Hippocampal formation (tissue), 2 donors: ENCODE data around the gene PDE6D.
"Not testable (repeated sequence)": the region's sequence is repeated elsewhere in the genome, so short reads cannot be mapped to it uniquely, and the experiment has no call there.

Experiments used
- DNase-seq, 2 donors: peaks; one replicate each; lab custom pipeline; 2025; lab: John Stamatoyannopoulos, UW

PDE6D gene

DNA sequence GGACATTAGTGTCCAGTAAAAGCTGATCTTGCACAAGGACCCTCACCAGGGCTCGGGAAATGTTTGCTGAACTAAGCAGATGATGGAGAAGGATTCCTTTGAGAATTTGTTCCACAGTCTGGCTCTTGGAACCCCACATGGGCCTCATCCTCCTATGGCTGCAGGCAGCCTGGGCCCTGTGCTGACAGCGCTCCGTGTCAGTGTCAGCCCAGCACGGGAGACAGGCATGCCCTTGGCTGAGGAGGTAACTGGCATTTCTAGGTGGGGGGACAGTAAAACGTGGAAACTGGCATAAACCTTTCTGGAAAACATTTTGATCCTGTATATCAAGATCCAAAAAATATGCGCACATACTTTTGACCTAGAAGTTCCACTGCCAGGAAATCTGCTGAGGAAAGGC lies 62.3 kb downstream of the PDE6D start:
- DNase-seq, result no peak

DNA sequence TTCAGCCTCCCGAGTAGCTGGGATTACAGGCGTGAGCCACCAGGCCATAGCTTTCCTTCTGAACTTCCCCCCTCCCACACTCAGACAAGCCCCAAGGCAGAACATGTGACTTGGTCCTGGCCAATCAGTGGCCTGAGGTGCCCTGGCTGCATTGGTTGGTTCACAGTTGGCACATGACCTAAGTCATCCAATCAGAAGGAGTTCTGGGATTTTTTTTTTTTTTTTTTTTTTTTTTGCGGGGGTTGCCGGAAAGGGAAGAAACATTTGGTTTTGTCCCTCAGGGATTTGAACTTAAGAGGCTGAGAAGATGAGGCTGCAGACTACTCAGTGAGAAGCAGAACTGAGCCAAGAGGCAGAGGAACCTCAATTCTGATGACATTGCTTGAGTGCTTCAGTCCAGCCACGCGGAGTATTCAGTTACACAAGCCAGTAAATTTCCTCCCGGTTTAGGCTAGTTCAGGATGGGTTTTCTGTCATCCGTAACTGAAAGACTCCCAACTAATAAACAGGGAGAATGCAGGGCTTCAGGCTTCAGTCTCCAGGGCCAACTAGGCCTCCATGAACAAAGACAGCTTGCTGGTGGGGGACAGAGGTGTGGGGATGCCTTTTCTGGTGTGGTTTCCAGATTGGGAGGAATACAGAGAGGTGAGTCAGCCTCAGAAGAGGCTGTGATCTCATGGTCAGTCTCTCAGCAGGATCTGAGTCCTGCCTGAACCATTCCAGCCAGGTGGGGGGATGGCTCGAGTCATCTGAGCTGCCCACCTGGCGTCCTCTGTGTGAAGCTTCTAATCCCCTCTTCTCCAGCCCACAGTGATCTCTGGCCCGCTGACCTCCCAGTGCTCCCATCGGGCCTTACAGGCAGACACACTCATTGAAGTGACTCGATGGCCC lies 63.6 kb downstream of the PDE6D start:
- DNase-seq, result no peak

DNA sequence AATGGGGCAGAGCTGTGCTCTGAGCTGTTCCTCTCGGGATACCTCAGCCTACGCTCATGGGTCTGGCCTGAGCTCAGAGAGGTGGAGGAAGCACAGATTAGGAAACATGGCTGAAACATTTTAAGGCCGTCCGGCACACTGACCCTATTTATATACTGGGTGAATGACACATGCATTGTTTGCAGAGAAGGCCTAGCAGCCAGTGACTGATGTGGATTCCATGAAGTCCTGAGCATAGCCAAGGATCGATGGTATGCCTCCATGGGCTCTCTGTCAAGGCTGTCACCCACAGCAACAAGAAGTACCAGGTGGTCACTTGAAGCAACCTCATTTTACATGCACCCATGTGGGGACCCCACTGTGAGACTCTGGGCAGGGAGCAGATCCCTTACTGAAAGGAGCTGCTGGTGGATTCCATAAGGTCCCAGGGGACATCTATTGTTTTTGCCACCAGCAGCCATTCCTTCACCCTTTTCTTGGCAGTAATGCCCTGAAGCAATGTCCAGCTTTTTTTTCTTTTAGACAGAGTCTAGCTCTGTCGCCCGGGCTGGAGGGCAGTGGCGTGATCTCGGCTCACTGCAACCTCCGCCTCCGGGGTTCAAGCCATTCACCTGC lies 64.3 kb downstream of the PDE6D start:
- no peak for DNase-seq

DNA sequence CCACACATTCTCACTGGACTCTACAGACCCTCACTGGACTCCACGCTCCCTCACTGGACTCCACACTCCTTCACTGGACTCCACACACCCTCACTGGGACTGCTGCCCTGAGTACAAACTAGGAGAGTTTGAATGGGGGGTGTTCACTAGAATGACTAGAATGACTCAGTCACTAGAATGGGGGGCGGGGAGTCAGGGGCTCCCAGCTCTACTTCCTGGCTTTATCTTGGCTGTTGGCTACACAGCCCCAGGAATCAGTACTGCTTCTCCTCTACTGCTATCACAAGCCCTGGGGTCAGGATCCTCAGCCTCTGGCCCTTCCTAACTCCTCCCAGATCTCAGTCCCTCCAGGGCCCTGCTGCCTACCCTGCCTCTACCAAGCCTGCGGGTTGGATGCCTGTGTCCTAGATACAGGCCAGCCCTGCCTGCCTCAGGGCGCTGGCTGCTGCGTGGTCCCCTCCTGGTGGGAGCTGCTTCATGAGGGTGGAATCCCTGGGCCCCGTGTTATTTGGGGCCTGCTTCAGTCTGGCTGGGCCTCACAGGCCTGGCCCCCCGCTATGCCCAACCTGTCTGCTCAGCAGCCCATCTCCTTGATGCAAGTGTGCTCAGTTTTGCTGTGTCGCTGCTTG lies 65.0 kb downstream of the PDE6D start:
- DNase-seq, result no peak

DNA sequence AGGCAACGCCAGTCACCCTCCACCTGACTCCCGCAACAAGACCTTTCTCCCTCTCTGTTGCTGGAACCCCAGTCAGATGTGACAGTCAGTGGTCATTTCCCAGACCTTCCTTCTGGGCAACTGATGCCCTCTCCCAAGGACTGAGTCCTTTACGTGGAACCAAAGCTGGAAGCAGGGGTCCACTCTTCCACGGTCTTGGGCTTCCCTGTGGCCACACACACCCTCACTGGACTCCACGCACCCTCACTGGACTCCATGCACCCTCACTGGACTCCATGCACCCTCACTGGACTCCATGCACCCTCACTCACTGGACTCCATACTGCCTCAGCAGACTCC lies 65.6 kb downstream of the PDE6D start:
- DNase-seq, result no peak

DNA sequence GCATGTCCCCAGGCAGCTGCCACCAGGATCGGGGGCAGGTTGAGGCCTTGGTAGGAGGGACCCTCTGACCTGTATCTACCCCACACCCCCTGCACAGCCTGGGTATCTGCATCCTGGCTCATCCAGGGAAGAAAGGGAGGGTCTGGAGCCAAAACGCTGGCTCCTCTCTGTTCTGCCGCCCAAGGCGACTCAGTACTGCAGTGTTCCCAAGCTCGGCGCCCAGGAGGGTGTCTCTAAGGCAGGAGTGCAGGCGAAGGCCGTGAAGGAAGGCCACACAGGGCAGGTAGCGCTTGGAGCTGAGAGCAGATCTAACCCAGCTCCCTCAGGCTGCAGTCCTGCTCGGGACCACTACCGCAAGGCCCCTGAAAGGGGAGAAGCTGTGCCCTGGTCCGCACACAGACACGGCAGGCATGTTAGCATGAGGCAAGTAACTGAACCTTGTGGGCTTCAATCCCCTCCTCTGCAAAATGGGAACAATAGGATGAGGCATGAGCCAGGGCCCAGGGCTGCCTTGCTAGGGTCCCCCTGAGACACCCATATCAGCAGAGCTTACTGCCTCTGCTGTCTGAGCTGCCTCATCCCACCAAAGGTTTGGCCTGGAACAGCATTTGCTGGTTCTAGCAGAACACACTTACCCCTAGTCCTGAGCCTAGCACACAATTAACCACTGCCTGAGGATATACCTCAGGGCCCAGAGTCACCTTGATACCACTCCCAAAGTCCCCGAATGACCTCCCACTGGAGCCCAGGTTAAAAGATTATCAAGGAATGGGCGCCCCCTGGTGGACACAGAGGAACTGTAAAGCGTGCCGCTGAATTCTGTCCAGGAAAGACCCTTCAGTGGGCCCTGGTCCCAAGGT lies 66.2 kb downstream of the PDE6D start:
- peak in 1 of 2 donors; percentile 38 for DNase-seq

DNA sequence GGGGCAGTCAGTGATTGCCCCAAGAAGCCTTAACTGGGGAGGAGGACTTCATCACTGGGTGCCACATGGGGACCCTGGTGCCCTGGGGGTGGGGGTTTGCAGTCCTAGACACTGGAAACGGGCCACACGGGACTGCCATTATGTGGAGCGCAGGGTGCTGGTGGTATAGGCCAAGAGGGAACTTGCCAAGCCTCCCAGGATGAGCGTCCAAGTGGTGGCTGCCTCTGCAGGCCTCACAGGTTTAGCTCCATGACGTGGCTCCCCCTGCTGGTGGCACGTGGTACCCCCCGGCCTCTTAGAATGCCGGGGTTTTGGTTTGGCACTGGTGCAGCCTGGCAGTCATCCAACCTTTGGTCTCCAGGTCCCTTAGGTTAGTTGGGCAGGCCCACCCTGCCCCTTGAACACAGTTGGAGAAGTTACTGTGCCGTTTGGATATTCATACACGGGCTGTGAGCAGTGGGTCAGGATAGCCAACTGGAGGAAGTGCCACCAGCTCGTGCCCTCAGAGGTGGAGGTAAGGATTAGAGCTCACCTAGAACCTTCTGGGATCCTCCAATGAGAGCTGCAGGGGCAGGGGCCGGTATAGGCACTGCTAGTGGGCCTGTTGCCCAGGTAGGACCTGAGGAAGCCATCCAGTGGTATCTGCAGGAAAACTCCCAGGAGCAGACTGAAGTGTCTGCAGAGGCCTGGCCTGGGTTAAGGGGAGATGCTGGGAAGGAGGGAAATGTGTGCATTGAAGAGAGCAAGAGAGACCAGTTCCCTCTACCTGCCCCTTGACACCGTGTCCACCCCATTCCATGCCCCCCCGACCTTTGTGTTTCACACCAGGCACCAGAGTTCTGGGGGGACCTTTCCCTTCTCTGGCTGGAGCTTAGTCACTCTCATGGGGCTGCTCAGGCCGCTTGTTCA lies 67.1 kb downstream of the PDE6D start:
- peak; percentile 58 to 63 for DNase-seq

DNA sequence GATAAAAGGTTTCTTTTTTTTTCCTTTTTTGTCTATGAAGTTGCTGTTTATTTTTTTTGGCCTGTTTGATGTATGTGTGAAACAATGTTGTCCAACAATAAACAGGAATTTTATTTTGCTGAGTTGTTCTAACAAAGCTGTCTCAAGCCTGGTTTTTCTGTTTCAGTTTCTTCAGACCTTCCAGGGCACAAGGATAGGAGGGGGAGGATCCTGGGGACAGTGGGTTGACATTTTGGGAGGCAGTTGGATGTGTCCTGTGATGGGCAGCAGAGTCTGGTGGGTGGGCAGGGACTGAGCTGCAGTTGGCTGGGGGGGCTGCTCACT lies 67.7 kb downstream of the PDE6D start:
- not testable (repeated sequence) for DNase-seq

DNA sequence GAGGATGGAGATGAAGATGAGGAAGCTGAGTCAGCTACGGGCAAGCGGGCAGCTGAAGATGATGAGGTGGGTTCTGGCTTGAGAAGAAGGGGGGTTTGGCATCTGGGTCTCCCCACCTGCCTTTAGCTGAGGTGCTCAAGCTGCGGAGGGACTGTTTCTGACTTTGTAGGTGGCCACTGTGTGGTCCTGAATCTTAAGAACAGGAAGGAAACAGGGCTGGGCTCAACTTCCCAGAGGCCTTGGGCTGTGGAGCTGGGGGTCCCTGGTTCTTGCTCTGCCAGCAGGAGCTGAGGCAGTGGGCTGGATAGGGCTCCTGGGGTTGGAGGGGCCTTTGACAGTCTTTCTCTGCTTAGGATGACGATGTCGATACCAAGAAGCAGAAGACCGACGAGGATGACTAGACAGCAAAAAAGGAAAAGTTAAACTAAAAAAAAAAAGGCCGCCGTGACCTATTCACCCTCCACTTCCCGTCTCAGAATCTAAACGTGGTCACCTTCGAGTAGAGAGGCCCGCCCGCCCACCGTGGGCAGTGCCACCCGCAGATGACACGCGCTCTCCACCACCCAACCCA lies 68.5 kb downstream of the PDE6D start:
- DNase-seq, result not testable (repeated sequence)

DNA sequence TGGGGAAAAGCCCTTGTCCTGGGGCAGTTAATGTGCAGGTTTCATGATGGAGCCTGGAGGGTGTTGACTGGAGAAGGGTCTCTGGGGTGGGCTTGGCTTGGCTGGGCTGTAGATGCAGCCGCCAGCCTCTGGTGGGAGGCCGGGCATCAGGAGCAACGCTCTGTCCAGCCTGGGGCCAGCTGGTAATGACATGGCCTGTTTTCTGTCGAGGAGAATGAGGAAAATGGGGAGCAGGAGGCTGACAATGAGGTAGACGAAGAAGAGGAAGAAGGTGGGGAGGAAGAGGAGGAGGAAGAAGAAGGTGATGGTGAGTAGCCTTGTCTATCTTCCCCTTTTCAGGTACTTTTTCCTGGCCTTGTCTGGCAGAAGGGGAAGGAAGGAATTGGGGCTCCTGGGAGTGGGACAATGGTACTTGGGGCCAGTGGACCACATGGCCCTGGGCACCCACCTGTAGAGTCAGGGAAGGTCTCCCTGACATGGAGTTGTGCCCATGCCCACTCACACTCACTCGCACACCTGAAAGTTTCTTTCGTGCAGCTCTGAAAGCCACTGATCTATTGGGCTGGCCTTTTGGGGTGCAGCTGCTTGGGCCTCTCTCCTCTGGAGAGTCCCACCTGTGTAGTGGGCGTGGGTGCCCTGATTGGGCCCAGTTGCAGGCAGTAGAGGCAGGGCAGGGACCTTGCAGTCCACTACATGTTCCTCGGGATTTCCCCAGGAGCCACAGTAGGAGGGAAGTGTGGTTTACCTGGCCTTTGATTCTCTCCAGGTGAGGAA lies 69.2 kb downstream of the PDE6D start:
- DNase-seq, result no peak

DNA sequence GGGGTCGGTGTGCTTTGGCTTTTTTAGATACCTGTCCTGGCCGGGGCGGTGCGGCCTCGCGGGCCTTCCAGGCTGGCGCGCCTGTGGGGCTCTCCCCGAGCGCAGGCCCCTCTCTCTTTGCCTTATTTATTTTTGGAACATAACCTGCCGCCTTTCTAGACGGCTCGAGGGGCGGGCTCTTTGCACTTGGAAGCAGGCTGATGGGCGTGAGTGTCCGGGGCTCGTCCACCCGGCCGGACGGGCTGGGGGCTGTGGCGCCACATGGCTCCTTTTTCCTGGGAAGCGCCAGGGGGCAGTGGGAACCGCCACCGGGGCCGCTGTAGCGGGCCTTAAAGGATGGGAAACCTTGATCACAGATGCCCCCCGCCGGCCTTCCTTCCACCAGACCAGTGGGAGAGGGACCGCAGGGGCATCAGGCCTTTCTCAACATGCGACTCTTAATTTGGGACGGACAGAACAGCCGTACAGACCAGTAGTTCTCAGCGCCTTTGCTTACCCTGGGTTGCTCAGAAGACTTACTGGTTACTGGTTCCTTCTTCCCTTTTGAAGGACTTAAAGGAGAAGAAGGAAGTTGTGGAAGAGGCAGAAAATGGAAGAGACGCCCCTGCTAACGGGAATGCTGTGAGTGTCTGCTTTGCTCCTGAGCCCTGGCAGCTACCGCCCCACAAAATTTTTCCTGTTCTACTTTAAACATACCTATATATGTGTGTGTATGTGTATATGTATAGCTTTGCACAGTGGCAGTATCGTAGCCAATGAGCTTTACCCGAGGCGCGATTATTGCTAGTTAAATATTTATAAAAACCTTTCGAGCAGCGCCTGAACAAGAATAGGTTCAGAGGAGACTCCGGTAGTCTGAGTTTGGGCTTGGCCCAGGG lies 70.0 kb downstream of the PDE6D start:
- DNase-seq, result no peak

DNA sequence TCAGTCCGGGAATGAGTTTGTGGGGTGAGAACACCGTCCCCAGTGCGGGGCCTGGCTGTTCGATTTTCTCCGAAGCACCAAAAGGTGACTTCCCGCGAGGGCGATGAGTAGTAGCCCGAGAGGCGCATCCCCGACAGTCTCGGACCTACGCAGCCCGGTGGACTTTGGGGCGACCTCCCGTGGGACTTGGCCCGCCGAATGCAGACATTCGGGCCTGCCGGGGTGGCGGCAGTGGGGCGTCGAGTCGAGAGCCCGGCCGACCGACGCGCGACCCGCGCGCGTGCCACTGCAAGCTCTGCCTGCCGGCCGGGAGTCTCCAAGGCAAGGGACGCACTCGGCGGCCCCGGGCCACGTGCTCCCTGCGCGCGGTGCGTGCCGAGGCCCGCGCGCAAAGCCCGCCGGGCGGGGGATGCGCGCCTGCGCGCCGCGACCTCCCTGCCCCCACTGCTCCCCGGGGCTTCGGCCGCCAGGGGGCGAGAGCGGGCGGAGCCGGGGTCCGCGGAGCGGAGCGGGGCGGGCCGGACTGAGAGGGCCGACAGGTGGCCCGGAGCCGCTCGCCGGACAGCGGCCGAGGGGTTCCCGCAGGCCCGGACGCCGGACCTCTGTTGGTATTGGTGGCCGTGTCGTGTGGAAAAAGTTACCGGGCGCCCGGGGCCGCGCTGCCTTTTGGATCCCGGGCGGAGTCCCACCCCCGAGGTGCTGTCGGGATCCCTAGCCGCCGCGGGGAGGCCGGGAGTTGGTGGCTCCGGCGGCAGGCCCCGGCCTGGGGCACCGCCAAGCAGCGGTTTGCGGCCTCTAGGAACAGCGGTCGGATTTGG lies 70.9 kb downstream of the PDE6D start:
- DNase-seq, result peak; percentile 63 to 76

DNA sequence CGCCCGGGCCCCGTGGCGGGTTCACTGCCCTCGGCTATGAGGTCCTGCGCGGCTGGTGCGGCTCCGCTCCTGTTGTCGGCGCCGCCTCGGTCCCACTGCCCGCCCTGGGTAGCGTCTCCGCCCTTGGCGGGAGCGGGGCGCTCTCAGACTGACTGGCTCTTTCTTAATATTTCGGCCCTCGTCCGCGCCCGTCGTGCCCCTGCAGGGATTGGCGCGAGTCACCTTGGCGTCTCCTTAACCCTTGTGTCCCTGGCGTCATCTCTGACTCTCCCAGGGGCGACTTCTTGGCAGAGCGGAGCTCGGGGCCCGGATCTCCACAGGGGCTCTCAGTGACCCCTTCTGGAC lies 71.5 kb downstream of the PDE6D start:
- peak in 1 of 2 donors; percentile 42 for DNase-seq

DNA sequence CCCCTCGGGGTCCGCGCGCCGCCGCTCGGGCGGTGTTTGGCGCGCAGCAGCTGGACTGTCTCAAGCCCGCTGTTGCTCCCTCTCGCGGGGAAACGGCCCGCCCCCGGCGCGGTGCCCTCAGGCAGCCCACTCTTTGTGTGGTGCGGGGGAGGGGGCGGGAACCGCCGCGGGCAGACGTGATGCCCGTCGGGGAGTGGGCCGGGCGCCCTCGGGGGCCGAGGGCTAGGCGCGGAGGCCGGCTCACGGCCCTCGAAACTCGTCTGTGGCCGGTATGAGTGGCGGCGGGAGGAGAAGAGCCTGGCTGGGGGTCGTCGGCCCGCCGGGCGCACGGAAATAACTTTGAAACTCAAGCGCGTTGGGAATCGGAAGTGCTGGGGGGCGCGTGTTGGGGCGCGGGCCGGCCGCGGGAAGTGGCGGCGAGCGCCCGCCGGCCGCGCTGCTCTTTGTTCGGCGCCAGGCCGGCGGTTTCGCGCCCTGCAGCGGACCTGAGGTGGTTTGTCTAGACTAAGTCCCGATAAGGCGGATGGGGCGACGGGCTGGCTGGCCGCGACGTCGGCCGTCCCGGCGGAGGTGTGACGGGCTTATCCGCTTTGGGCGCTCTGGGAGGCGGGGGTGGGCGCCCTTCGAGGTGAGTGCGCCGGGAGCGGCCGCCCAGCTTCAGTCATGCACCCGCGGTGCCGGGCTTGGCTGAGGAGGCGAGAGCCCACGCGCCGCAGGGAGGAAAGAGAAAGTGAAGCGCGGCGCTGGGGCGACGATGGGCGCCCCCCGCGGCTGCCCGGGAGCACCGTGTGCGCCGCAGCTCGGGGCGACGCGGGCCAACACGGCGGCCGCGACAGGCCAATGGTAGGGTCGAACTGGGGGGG lies 72.1 kb downstream of the PDE6D start:
- no peak for DNase-seq

DNA sequence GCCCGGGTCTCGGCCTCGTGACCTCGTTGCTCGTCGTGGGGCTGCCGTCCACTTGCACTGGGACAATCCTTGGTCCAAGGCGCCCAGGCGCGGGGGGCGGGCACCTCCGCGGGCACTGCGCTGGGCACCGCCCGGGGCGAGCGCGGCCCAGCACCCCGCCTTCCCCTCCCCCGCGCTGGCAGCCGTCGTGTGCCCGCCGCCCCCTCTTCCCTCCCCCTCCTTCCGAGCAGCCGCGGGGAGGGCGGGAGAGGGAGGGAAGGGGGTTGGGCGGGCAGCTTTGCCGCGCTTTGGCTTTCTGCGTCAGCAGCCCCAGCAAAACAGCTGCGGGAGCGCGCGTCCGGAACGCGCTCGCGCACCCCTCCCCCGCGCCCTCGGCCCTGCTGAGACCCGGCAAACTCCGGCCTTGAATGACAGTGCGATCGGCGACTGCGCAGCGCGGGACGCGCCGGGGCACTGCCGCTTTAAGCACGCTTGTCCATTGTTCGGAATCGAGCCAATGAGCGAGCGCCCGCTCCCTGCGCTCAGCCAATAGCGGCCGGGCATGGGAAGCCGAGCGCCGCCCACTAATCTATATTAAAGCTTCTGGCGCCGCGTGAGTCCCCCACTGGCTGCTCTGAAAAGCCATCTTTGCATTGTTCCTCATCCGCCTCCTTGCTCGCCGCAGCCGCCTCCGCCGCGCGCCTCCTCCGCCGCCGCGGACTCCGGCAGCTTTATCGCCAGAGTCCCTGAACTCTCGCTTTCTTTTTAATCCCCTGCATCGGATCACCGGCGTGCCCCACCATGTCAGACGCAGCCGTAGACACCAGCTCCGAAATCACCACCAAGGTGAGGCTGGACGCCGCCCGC lies 72.9 kb downstream of the PDE6D start, which contains the start of gene PTMA:
PTMA (plus strand) TSS at position 599 of the 846 bp plus-strand sequence; CDS start at position 781, 182 bp downstream.
- peak; percentile 98 to 99 for DNase-seq

DNA sequence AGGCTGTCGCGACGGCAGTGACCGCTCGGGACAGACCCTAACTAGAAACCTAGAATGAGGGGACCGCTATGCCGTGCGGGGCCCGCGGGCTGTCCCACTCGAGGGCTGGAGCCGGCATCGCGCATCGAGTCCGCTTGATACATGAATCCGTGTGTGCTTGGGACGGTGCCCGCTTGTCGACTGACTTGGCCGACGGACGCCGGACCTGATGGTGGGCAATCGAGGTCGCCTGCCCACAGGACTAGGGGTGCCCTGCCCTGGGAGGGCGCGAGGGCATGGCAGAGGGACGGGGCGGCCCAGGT lies 73.5 kb downstream of the PDE6D start:
- no peak for DNase-seq
